HL-60 (cell line): ENCODE measurements around the gene CHP2.

Experiments
- CTCF ChIP-seq: IDR thresholded peaks from one replicate; pipeline ENCODE4 v1.5.1; 2011; ENCODE audit warnings: low read length, control low read depth, inconsistent platforms; ENCODE audit not compliant: insufficient read depth
- GABPA ChIP-seq: IDR thresholded peaks from 2 replicates; pipeline ENCODE4 v1.6.1; 2012; ENCODE audit warnings: low read depth

- TF ChIP-seq CTCF, result no peak
- no peak for TF ChIP-seq GABPA
Measured at GRCh38 chr16:23795378-23795777, 40.6 kb downstream of the CHP2 start.
